K562 (cell line): ENCODE results near the gene COX18. TPM values are rescaled to one million over a fixed set of nuclear protein-coding genes. Genes with fewer than 3 reads are reported as not detected.

ENCODE experiments used
- ATAC-seq: fragments of 200-7000 bp; cut with Tn5 transposase; 3 replicates; pipeline ENCODE4 v1.9.1; 2020; ENCODE audit warnings: moderate library complexity
- BruUV-seq: library from RNA; stranded (reverse); fragments of 400-500 nt; replicated peaks from 2 replicates; lab custom pipeline; 2021; lab: Mats Ljungman, UMichigan
- CTCF ChIA-PET: fragments of 300-600 bp; formaldehyde crosslinking; extraction: SDS; loops from one replicate; lab custom pipeline; 2021; ENCODE audit warnings: low intra/inter-chr PET ratio; lab: Yijun Ruan, JAX
- POLR2A ChIA-PET: fragments of 300-600, 350-650 bp; sonication (Branson Sonifier 250); formaldehyde crosslinking; extraction: SDS; loops from one replicate; lab custom pipeline; 2021; ENCODE audit warnings: antibody characterized with exemption, inconsistent platforms; lab: Yijun Ruan, JAX
- DNase-seq, 4 experiments: peaks; one replicate each; pipeline versions ENCODE4 v3.0.0 to v3.0.0-alpha.2; 2011 to 2018; ENCODE audit warnings: low spot score in 3 of 4, mixed read lengths in 3 of 4; ENCODE audit errors: extremely low read depth in 1 of 4
- FAIRE-seq: peaks from 2 replicates; lab custom pipeline; 2011; peaks lifted over from hg19 to GRCh38; lab: Jason Lieb, UNC
- H2AFZ ChIP-seq: 2 replicates; pipeline ENCODE4 v1.6.0; 2011; ENCODE audit warnings: low read depth, low read length, control low read depth, inconsistent platforms
- H3K27ac ChIP-seq: fragments of 200-600 bp; 3 replicates; pipeline ENCODE4 v1.8.0; 2011; ENCODE audit warnings: low read depth, mild to moderate bottlenecking, control low read depth, inconsistent platforms, low read length, moderate library complexity, mixed read lengths; ENCODE audit errors: extremely low read depth
- H3K27me3 ChIP-seq, 2 experiments: fragments of 300-600 bp in 1 of 2; 2 replicates in 1 of 2; 3 replicates in 1 of 2; pipeline versions ENCODE4 v1.6.0 to v1.8.0; 2011; ENCODE audit warnings: inconsistent platforms in 2 of 2, low read length in 2 of 2, mild to moderate bottlenecking in 1 of 2, mixed read lengths in 1 of 2, moderate library complexity in 1 of 2; ENCODE audit not compliant: control insufficient read depth in 2 of 2, insufficient read depth in 2 of 2
- H3K36me3 ChIP-seq: fragments of 300-600 bp; 3 replicates; pipeline ENCODE4 v1.8.0; 2011; ENCODE audit warnings: mild to moderate bottlenecking, low read length, inconsistent platforms; ENCODE audit not compliant: control insufficient read depth, insufficient read depth
- H3K4me1 ChIP-seq, 2 experiments: fragments of 200-600 bp in 1 of 2; replicated peaks in 1 of 2; 2 replicates in 1 of 2; 3 replicates in 1 of 2; pipeline versions ENCODE4 v1.5.1 to v1.8.0; 2011; ENCODE audit warnings: inconsistent platforms in 2 of 2, low read length in 2 of 2, mild to moderate bottlenecking in 1 of 2, mixed read lengths in 1 of 2, moderate library complexity in 1 of 2; ENCODE audit not compliant: control insufficient read depth in 2 of 2, insufficient read depth in 2 of 2
- H3K4me2 ChIP-seq: 2 replicates; pipeline ENCODE4 v1.6.1; 2011; ENCODE audit warnings: low read length, control low read depth, inconsistent platforms, mixed read lengths; ENCODE audit not compliant: insufficient read depth
- H3K4me3 ChIP-seq: fragments of 200-600 bp; sonication (generic), shearing (Covaris generic); 2 replicates; pipeline ENCODE4 v1.5.1; 2016; ENCODE audit warnings: control low read depth, inconsistent platforms
- H3K79me2 ChIP-seq: fragments of 200-600 bp; 3 replicates; pipeline ENCODE4 v1.8.0; 2011; ENCODE audit warnings: low read length, inconsistent platforms; ENCODE audit not compliant: control insufficient read depth, insufficient read depth
- H3K9ac ChIP-seq, 2 experiments: 2 replicates each; pipeline versions ENCODE4 v1.6.0 to v1.6.1; 2011; ENCODE audit warnings: low read depth in 2 of 2, low read length in 2 of 2, control low read depth in 1 of 2, inconsistent platforms in 1 of 2, mild to moderate bottlenecking in 1 of 2, mixed read lengths in 1 of 2; ENCODE audit not compliant: insufficient read depth in 1 of 2
- H3K9me1 ChIP-seq: one replicate; pipeline ENCODE4 v1.6.0; 2011; ENCODE audit warnings: inconsistent platforms, mild to moderate bottlenecking, low read length, moderate library complexity; ENCODE audit not compliant: control insufficient read depth, insufficient read depth
- H3K9me3 ChIP-seq: replicated peaks from 2 replicates; pipeline ENCODE4 v1.5.1; 2011; ENCODE audit warnings: low read depth, low read length, inconsistent platforms; ENCODE audit not compliant: control insufficient read depth, insufficient read depth
- H4K20me1 ChIP-seq: replicated peaks from 2 replicates; pipeline ENCODE4 v1.6.1; 2011; ENCODE audit warnings: low read length, inconsistent platforms, mixed read lengths; ENCODE audit not compliant: control insufficient read depth, insufficient read depth
- RAD21 ChIP-seq, 2 experiments: fragments of 250-450 bp in 1 of 2; fragments of 450-650 bp in 1 of 2; sonication (Bioruptor Pico) in 1 of 2; formaldehyde crosslinking in 1 of 2; IDR thresholded peaks in 1 of 2; conservative IDR thresholded peaks in 1 of 2; 2 replicates each; pipeline versions ENCODE4 v1.4.0 to v1.8.0; 2020 to 2022; ENCODE audit warnings: mild to moderate bottlenecking in 2 of 2, moderate library complexity in 1 of 2
- WGBS: fragments of 100-300 bp; shearing (Covaris generic); methylation state at CpG from one replicate; pipeline ENCODE4 v1.1.6; 2016; ENCODE audit warnings: low coverage, mixed read lengths; ENCODE audit not compliant: insufficient coverage; ENCODE audit errors: missing lambda C conversion rate; 5-methylcytosine and 5-hydroxymethylcytosine counted together
- in situ Hi-C: fragments of 300-500 bp; cut with MboI; formaldehyde crosslinking; loops from 4 replicates; pipeline ENCODE4 v1.15.0; 2018; ENCODE audit warnings: inconsistent platforms, mixed read lengths
- intact Hi-C: fragments of 100-400 bp; cut with micrococcal nuclease; formaldehyde crosslinking; loops from 2 replicates; pipeline ENCODE4 v1.14.2; 2022
- polyA plus RNA-seq, 8 experiments: library from polyadenylated mRNA; depleted of rRNA in 4 of 8; stranded (reverse) in 5 of 8; unstranded in 3 of 8; fragments of >200 nt; fragmentation: Nextera tagmentation in 2 of 8; fragmentation: Illumina TruSeq in 1 of 8; extraction: Ambion mirVana in 2 of 8; extraction: Trizol in 1 of 8; gene quantifications; 2 replicates each; pipeline versions ENCODE4 v1.2.1 to v1.2.3, GENCODE V29; 2011 to 2014; ENCODE audit warnings: inconsistent platforms in 1 of 8, missing spikeins in 1 of 8
- total RNA-seq, 7 experiments: library from RNA; depleted of rRNA in 6 of 7; stranded (reverse); fragments of >200 nt in 6 of 7; fragmentation: Illumina TruSeq in 2 of 7; extraction: Trizol in 2 of 7; gene quantifications; 2 replicates each; pipeline versions ENCODE4 v1.2.1 to v1.2.3, GENCODE V29; 2011 to 2021; ENCODE audit warnings: low replicate concordance in 1 of 7
- TF ChIP-seq, protein P1 (sequence below): fragments of 250-450 bp; sonication (Bioruptor Pico); IDR thresholded peaks from 2 replicates; pipeline ENCODE4 v1.8.0; 2021; ENCODE audit warnings: moderate library complexity, mild to moderate bottlenecking, inconsistent platforms

COX18 gene
- total and polyA plus RNA-seq, 9 of the 15 experiments (the other 6 are each of a cell fraction or from before 2014, with no cell fraction given) = 7.0 to 21.3 (median 14.7) TPM

DNA sequence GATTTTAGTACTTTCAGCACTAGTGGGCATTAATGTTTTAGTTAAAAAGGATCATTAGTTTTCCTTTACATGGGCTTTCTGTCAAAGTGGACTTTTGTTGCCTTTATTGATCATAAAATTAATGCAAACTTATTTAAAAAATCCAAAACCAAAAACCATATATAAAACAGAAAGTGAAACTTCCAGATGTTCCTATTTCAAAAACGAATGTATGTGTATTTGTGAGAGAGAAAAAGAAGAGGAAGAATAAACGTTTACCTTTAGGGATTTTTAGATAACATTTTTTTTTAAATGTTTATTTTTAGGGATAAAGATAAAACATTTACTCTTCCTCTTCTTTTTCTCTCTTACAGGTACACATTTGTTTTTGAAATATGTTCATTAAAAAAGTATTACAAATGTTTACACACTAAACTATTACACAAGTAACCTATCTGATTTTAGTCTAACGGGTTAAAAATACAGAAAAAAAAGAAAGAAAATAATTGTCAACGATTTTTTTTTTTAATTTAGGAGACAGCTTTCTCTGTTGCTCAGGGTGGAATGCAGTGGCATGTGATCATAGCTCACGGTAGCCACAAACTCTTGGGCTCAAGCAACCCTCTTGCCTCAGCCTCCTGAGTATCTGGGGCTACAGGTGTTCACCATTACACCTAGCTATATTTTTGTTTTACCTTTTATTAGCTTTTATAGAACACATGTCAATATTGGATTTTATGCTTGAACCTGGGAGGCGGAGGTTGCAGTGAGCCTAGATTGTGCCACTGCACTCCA is 16.8 kb upstream of the COX18 start:
- 59% methylated on average over 5 of the region's 6 CpGs for WGBS
- H3K79me2 ChIP-seq = peaks cover 49% of the 10 kb centered on the region
- BruUV-seq = no TSS peak
- FAIRE-seq = no peak
- H3K4me3 ChIP-seq = no peak overlapping the region
- ATAC-seq = no peak
- in situ Hi-C loops = no loop called here
- H3K4me1 ChIP-seq = no peaks in the 10 kb centered on the region
- no peaks in the 10 kb centered on the region for H3K9me1 ChIP-seq
- H3K9ac ChIP-seq = no peak overlapping the region
- no peak overlapping the region for H3K27ac ChIP-seq
- TF ChIP-seq RAD21 (CRISPR knock-in tag; conservative IDR thresholded peaks at IDR 0.05 in 1 of 2, IDR thresholded peaks at IDR 0.05 in 1 of 2) = no peak
- TF ChIP-seq, protein P1, sequence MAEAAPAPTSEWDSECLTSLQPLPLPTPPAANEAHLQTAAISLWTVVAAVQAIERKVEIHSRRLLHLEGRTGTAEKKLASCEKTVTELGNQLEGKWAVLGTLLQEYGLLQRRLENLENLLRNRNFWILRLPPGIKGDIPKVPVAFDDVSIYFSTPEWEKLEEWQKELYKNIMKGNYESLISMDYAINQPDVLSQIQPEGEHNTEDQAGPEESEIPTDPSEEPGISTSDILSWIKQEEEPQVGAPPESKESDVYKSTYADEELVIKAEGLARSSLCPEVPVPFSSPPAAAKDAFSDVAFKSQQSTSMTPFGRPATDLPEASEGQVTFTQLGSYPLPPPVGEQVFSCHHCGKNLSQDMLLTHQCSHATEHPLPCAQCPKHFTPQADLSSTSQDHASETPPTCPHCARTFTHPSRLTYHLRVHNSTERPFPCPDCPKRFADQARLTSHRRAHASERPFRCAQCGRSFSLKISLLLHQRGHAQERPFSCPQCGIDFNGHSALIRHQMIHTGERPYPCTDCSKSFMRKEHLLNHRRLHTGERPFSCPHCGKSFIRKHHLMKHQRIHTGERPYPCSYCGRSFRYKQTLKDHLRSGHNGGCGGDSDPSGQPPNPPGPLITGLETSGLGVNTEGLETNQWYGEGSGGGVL (CRISPR knock-in tag) = no peak
- H4K20me1 ChIP-seq = no peaks in the 10 kb centered on the region; the same call in 1 of the 2 replicates
- ChIA-PET POLR2A (no interaction called here), CTCF (no interaction called here)
- no peak overlapping the region for H3K4me2 ChIP-seq
- H3K9me3 ChIP-seq = no peaks in the 10 kb centered on the region
- H3K27me3 ChIP-seq = no peaks in the 10 kb centered on the region
- DNase-seq = no peak
- peaks cover 74% of the 10 kb centered on the region for H3K36me3 ChIP-seq
- no peak overlapping the region for H2AFZ ChIP-seq
- intact Hi-C loops = no loop called here
